RKO (cell line): Measurements from ENCODE around the gene PDE4DIP.
"Not testable (repeated sequence)": the region's sequence is repeated elsewhere in the genome, so short reads cannot be mapped to it uniquely, and the experiment has no call there.

Source experiments
- DNase-seq: peaks from one replicate; pipeline ENCODE4 v3.0.0-alpha.2; 2016; ENCODE audit warnings: low spot score

Gene PDE4DIP

GRCh38 chr1:148844220-148844619 is at the start of gene PDE4DIP:
PDE4DIP (plus strand) TSS chr1:148844428; CDS start chr1:148844775, 347 bp downstream.
- not testable (repeated sequence) for DNase-seq

DNA sequence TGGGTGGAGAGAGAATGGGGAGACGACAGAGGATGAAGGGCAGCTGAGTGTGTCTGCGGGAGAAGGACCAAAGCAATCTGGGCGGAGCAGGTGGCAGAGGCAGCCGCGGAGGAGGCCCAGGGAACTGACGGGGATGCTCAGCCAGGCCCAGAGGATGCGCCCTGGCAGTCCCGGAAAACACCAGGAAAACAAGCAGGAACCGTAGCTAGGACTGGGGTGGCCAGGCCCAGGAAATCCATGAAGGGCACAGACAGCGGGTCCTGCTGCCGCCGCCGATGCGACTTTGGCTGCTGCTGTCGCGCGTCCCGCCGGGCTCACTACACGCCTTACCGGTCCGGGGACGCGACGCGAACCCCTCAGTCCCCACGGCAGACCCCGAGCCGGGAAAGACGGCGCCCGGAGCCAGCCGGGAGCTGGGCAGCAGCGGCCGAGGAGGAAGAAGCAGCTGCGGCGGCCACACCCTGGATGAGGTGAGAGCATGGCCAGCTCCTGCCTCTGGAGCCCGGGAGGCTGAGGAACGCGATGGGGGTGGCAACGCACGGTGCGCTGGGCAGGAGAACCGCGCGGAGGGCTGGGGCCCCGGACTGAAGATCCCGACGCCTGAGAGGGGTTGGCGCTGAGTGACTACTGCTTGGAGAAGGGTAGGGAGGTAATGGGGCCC is 35.8 kb upstream of the PDE4DIP start:
- not testable (repeated sequence) for DNase-seq

DNA sequence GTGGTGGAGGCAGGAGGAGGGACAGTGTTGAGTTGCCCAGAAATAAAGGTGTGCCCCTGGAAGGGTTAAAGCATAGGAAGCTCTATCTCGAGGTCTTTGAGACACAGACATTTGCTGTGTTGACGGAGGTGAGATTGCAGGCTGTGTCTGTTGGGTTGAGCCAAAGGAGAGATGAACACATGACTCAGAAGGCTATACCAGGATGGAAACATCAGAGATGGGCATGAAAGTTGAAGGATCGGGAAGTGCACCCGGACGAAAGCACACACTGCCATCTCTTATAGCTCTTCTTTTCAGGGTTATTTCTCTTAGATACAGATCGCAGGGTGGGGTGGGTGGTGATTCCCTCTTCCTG is 35.3 kb upstream of the PDE4DIP start:
- not testable (repeated sequence) for DNase-seq

DNA sequence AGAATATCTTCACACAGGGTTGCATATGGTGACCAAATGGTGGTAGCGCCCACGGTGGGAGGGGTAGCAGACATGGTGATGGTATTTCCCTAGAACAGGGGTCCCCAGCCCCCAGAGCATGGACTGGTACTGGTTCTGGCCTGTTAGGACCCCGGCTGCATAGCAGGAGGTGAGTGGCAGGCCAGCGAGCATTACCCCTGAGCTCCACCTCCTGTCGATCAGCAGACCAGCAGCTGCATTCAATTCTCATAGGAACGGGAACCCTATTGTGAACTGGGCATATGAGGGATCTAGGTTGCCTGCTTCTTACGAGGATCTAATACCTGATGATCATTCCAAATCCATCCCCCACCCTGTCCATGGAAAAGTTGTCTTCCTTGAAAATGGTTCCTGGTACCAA is 22.0 kb upstream of the PDE4DIP start:
- not testable (repeated sequence) for DNase-seq

- not testable (repeated sequence) for DNase-seq
Observed at GRCh38 chr1:148823822-148824221, 20.4 kb upstream of the PDE4DIP start.

DNA sequence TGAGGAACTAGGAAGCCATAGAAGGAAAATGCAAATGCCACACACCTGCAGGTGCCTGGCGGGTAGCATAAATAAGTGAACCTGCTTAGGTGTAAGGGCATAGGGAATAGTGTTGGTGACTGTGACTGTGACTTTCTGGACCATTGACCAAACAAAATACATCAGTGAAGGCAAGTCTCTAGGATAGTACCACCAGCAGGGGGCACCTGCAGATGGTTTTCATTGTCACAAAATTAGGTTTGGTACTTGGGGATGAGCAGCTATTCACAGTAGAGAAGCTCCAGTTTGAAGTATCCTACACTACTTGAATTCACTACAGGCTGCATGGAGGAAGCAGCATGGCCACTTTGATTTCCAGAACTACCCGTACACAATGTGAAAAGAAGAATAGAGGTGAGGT is 19.2 kb upstream of the PDE4DIP start:
- DNase-seq, result not testable (repeated sequence)

DNA sequence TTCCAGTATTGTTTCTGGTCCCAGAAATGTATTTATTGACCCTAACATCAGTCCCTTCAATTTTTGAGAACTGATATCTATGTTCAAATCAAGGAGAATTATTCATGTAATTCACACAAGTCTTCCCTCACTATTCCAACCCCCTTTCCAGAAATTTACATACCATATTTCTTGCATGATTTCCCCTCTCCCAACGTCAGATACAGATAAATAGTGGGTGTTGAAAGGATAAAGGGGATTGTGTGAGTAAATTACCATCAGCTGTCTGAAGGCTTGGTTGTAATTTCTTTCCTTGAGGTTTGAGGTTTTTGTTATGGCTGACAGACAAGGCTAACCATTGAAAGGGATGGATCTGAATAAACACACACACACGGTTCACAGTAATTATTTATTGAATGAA is 15.7 kb upstream of the PDE4DIP start:
- DNase-seq, result not testable (repeated sequence)

GRCh38 chr1:148828962-148829361 is 15.3 kb upstream of the PDE4DIP start:
- not testable (repeated sequence) for DNase-seq

DNA sequence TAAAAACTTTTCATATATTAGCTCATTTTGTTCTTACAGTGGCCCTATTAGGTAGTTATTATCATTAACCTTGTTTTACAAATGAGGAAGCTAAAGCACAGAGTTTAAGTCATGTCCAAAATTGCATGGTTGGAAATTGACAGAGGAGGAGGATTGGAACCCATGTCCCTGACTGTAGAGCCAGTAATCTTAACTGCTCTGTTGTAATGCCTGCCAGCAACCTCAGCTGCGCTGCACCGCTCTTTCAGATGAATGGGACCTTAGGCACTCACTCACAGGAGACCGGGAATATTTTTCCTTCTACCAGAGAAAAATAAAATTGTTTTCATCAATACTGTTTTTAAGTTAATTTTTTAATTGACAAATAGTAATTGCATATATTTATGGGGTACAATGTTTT is 14.9 kb upstream of the PDE4DIP start:
- not testable (repeated sequence) for DNase-seq

GRCh38 chr1:148841262-148841661 is 3.0 kb upstream of the PDE4DIP start:
- not testable (repeated sequence) for DNase-seq

DNA sequence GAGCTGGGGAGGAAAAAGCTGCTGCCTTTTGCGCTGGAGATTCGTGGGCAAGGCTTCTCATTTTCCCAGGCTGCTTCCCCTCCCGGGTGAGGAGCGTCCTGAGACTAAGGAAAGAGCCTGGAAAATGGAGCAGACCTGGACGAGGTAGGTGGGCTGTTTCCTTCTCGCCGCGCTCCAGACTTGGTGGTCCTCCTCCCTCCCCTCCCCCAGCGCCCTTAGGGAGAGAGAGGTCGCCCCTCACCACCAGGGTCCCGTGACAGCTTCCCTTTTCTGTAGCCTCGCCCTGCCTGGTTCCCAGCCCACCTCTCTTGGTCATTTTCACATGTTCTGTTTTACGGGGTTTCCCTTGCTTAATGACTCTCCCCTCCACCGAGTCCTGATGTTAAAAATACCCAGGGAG is 423 bp downstream of the PDE4DIP start:
- DNase-seq, result not testable (repeated sequence)

DNA sequence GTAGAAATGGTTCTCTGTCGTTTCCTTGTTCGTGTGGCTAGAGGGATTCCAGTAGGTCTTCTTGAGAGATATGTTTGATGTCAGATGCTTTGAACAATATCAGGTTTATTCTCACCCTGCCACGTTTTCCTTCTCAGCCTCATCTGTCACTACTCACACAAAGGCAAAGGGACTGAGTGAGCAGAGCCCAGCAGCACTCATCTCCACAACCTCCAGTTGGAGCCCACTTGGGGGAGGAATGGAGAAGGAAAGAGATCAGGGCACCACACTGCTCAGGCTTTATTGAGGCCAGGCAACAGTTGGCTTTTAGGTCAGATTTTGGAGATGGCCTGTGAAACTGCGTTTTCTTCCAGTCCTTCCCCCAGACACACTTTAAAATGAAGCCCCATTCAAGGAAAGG is 840 bp downstream of the PDE4DIP start:
- not testable (repeated sequence) for DNase-seq

GRCh38 chr1:148850347-148850746 is 6.1 kb downstream of the PDE4DIP start:
- DNase-seq, result not testable (repeated sequence)

DNA sequence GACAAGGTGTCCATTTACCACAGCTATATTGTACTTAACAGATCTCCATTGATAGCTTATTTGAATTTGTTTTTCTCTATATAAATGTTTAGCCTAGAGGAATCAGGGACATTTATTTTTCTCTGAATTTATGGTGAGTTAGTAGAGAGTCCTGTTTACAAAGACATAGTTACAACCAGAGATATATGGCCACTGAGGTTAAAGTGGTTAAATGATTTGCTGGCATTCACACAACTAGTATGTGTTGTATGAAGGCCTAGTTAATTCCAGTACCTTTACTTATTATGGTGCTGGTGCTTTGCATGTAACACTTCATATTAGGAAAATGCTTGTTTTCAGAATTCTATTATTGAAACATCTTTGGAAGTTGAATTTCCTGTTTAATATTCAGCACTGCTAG is 6.6 kb downstream of the PDE4DIP start:
- DNase-seq, result not testable (repeated sequence)

DNA sequence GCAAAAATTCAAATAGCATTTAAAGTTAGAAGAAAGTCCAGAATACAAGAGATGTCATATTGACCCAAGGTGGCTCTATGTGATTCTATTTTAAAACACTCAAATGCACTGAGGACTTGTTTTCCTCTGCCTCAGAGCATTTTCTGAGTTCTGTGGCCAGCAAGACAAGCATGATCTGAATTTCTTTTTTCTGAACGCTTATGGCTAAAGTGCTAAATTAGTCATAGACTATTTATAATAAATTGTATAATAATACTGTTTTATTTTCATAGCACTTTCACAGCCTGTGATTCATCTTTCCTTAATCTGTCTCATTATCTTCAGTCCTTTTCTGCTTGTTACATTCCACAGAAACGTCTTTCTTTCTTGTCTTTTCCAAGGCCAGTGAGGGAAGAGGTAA is 7.5 kb downstream of the PDE4DIP start:
- DNase-seq, result not testable (repeated sequence)

- DNase-seq, result not testable (repeated sequence)
Observed at GRCh38 chr1:148853363-148853762, 9.1 kb downstream of the PDE4DIP start.

GRCh38 chr1:148854063-148854462 is 9.8 kb downstream of the PDE4DIP start:
- not testable (repeated sequence) for DNase-seq

DNA sequence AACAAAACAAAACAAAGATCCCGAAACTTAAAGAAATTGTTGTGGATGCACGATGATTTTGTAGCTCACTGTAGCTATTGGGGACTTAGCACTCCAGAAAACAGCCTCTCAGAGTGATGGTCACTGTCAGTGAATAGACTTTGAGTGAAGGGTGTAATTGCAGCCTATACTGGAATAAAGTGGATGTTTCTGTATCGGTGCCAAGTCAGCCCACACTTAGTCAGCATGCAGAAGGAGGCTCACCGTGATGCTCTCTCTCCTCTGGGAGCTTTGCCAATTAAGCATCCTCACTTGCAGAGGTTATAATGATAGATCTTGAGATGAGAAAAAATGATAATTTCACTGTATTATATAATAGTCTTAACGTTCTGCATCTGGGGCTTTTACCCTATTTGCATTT is 11.1 kb downstream of the PDE4DIP start:
- DNase-seq, result not testable (repeated sequence)

- DNase-seq, result not testable (repeated sequence)
Observed at GRCh38 chr1:148860049-148860448, 15.8 kb downstream of the PDE4DIP start.

GRCh38 chr1:148860579-148861259 is 16.5 kb downstream of the PDE4DIP start:
- not testable (repeated sequence) for DNase-seq

GRCh38 chr1:148862590-148862989 is 18.4 kb downstream of the PDE4DIP start:
- DNase-seq, result not testable (repeated sequence)

DNA sequence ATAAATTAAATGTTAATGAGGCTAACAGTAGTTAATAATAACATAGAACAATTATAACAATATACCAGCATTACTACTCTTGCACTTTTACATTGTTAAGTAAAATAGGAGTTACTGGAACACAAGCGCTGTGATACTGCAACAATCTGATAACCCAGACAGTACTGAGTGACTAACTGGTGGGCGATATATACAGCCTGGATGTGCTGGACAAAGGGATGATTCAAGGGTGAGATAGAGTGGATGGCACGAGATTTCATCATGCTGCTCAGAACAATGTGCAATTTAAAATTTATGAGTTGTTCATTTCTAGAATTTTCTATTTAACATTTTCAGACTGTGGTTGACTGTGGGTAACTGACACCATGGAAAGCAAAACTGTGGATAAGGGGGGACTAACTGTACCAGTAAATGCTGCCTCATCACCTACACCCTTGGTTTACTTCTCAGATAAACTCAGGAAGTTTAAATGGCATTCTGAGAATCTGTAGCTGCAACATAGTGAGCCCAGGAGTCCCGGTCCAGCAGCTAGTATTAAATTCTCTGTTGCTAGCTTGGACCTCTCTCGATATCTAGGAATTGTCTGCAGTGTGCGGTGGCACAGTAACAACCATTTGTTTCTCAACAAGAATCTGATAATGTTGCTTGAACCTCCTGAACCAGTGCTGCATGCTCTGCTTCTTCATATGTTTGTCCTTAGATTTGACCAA is 24.9 kb downstream of the PDE4DIP start:
- not testable (repeated sequence) for DNase-seq

DNA sequence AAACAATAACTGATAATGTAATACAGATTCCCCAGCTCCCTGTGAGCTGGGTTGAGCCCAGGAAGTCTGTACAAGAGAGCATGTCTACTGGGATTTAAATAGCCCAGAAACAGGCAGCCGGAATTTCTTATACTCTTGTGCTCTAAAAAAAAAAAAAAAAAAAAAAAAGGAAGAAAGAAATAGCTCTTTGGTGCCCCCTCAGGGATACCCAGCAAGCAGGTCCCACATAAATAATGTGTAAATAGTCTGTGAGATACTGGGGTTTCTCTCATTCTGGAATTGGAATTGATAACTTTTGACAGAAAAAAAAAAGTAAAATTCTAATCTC is 25.4 kb downstream of the PDE4DIP start:
- DNase-seq, result not testable (repeated sequence)
